Measurements from ENCODE around the gene FOXE3. TPM values are rescaled to one million over a fixed set of nuclear protein-coding genes. Genes with fewer than 3 reads are reported as not detected.
"Not testable (repeated sequence)": the region's sequence is repeated elsewhere in the genome, so short reads cannot be mapped to it uniquely, and the experiment has no call there.

FOXE3 gene
- total RNA-seq, 1 experiment from 2014 or later = not detected

- no peak for DNase-seq (ENCODE audit: low read depth)
Measured at GRCh38 chr1:47448462-47449222, 32.6 kb downstream of the FOXE3 start.

DNA sequence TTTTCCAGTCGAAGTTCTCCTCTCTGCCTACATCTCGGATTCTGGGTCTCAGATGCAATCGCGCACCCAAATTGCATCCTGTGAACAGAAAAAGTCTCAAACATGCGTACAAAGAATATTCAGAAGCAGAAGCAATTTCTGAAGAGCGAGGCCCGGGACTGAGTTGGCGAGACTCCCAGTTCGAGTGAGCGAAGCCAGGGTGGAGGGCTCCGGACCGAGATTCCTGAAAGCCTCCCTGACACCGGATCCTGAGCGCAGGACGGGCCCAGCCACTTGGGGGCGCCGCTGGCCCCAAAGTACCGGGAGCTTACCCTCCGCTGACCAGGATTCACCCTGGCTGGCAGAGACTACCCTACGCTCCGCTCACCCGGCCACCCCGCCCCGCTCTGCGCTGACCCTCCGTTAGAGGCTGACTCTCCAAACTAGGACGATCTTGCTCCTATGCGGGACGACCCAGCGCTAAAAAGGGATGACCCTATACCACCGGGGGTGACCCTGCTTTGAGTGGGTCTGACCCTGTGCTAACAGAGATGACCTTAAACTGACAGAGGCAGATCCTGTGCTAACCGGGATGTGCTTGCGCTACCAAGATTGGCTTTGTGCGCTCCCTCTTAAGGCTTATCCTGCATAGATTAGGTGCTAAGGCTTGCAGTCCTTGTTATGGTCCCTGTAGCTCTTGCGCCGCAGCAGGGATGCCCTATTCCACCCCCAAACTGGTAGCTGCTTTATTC is 33.9 kb downstream of the FOXE3 start:
- peak; percentile 72 for DNase-seq (ENCODE audit: low read depth)

DNA sequence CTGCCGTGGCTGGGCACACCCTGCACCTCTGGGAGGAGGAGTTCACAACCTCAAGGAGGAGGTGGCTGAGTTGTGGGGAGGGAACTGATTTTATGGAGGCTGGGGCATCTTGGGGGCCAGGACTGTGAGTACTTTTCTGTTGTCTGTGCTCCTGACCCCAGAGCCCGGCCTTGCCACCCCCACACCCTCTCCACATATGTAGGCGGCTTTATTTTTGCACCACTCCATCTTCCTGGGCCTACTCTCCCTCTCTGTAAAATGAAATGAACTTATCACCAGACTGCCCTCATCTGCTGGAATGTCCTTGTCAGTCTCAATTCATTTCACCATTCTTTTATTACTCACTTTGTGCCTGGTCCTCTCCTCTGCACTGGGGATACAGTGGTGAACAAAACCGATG is 34.5 kb downstream of the FOXE3 start:
- DNase-seq (ENCODE audit: low read depth) = no peak

DNA sequence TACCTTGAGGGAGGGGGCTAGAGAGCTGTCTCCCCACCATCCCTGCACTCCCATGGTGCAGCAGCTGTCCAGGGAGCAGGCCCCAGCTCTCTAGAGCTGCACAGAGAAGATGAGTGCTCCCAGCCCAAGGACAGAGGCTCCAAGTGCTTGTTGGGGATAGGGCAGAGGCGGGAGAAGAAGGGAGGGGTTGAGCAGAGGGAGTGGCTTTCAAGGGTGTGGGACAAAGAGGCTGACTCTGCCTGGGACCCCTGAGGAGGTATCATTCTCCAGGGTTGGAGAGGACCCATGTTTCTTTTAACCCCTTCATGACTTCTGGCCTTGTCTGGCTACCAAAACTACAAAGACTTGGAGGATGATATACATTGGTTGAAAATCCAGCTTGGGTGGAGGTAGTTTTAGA is 36.3 kb downstream of the FOXE3 start:
- no peak for DNase-seq (ENCODE audit: low read depth)

GRCh38 chr1:47453910-47454309 is 37.8 kb downstream of the FOXE3 start:
- DNase-seq (ENCODE audit: low read depth) = not testable (repeated sequence)

DNA sequence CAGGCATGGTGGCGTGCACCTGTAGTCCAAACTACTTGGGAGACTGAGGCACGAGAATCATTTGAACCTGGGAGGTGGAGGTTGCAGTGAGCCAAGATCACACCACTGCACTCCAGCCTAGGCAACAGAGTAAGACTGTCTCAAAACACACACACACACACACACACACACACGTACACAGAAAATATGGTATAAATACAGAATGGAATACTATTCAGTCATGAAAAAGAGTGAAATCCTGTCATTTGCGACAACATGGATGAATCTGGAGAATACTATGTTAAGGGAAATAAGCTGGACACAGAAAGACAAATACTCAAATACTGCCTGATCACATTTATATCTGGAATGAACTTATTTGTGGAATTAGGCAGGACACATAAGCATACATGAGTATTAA is 40.2 kb downstream of the FOXE3 start:
- DNase-seq (ENCODE audit: low read depth) = no peak

- DNase-seq (ENCODE audit: low read depth) = not testable (repeated sequence)
Measured at GRCh38 chr1:47457547-47457946, 41.5 kb downstream of the FOXE3 start.

DNA sequence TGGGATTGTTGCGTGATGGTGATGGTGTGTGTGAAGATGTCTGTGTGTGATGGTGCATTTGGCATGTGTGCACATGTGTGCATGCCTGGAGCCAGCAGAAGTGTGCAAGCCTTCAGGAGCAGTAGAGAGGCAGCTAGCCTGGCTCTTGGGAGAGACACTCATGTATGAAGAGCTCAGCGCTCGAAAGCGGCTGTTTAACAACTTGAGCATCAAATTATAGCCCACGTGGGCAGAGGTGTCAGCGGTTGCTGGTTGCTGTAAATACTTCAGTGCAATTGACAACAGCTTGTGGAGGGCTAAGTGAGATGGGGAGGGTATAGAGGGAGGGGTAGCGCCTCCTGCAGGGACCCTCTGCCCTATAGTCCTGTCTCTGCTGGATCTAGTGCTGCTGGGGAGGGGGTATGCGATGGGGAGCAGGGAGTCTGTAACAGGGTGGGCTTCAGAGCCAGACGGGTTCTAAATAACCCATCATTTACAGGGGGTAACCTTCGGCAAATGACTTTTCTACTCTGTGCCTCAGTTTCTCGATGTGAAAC is 43.2 kb downstream of the FOXE3 start:
- DNase-seq (ENCODE audit: low read depth) = no peak

GRCh38 chr1:47460040-47460439 is 44.0 kb downstream of the FOXE3 start:
- no peak for DNase-seq (ENCODE audit: low read depth)

GRCh38 chr1:47460456-47460855 is 44.4 kb downstream of the FOXE3 start:
- DNase-seq (ENCODE audit: low read depth) = no peak

DNA sequence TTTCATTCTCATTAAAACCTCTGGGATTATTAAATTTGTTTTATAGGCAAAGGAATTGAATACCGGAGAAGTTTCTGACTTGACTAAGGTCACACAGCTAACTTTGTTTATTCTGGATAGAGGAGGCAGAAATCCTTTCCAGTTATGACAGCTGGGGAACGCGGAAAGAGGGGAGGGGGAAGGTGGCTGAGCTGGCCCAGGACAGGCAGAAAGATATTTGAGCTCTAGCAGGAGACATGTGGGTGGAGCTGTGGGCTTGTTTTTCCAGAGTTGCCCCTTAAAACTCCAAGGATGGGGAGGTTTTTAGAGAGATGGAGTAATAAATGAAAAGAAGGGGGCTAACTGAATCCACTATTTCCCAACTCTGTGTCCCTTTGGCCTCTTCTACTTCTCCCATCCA is 49.5 kb downstream of the FOXE3 start:
- DNase-seq (ENCODE audit: low read depth) = no peak

Other genes with a start within 250 kb of the FOXE3 start
- gene PDZK1IP1, start 226.2 kb upstream of the FOXE3 start, total RNA-seq (2014; rRNA removed; shearing (Covaris generic)) = not detected in 2 replicates
- 0.23 and 0.60 TPM in 2 replicates for gene TAL1, start 184.1 kb upstream of the FOXE3 start, total RNA-seq (2014; rRNA removed; shearing (Covaris generic))
- 29.8 and 37.9 TPM in 2 replicates for gene STIL, start 102.1 kb upstream of the FOXE3 start, total RNA-seq (2014; rRNA removed; shearing (Covaris generic))
- gene CMPK1, start 82.5 kb upstream of the FOXE3 start, total RNA-seq (2014; rRNA removed; shearing (Covaris generic)) = 146 and 155 TPM in 2 replicates
- gene FOXD2, start 21.8 kb downstream of the FOXE3 start, total RNA-seq (2014; rRNA removed; shearing (Covaris generic)) = 0.57 and 2.4 TPM in 2 replicates